ENCODE results near the gene PRR7.

Gene PRR7

DNA sequence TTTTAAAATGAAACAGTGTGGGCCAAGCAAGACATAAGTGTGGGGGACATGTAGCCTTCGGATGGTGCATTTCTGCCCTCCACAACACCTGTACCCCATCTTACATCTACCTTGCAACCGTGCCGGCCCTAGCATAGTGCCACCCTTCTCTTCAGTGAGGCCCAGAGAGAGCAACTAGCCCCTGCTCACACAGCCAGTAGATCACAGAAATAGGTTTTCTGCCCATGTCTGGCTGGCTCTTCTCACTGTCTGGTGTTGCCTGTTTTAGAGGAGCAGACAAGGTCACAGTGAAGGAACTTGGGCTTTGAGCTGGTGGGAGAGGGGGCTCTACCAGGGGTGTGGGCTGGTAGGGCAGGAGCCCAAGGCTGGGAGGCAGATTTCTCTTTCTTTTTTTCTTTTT is 39.6 kb downstream of the PRR7 start:
- no peak for DNase-seq

DNA sequence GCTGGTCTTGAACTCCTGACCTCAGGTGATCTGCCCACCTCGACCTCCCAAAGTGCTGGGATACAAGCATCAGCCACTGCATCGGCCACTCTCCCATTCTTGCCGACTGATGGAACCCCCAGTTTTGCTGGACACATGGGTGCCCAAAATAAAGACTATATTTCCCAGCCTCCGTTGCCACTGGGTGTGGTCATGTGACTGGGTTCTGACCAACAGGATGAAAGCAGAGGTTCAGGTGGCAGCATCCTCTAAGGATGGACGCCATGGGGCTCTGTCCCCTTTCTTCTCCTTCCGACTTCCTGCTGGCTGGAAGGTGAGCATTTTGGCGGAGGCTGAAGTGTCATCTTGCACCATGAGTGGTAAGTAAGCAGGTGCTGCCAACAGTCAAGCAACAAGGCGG is 40.5 kb downstream of the PRR7 start:
- DNase-seq, result no peak

DNA sequence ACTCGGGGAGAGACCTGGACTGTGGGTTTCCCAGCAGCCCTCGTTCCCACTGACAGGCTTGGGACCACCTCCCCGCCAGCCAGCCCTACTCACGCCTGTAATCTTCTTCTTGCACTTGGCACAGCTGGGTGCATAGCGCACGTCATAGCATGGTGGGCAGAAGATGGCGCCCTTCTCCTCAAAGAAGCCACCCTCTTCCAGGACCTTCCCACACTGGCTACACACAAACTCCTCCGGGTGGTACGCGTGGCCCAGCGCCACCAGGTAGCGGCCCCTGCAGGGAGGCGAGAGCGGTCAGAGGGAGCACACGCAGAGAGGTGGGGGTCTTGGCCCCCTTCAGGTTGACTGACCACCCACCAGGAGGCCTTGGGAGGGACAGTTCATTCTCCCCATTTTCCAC is 41.4 kb downstream of the PRR7 start:
- DNase-seq, result peak in 1 of 2 experiments; percentile 21

GRCh38 chr5:177489119-177489716 is 42.6 kb downstream of the PRR7 start:
- DNase-seq, result no peak

DNA sequence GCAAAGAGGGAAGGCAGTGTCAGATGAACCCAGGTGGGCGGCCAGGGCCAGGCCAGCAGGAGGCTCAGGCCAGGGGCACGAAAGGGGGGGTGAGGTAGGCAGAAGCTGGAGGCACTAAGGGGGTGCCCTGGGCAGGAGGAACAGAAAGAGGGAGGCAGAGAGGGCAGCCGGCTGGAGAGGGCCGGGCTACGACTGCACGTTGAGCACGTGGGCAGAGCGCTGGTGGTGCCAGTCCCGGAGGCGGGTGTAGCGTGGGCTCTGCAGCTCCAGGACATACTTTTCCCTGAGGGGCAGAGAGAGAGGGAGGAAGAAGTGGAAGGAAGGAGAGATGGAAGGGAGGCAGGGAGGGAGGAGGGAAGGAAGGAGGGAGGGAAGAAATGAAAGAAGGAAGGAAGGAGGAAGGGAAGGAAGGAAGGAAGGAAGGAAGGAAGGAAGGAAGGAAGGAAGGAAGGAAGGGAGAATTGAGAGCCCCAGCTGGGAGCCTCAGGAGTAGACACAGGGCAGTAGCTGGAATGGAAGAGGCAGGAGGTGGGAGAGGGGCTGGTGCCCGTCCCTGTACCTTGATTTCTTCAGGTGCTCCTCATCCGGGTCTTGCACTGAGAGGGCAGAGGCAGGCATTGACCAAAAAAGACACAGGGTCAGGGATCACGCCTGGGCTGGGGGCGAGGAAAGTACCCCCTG is 43.8 kb downstream of the PRR7 start:
- DNase-seq, result no peak

- no peak for DNase-seq
Measured at GRCh38 chr5:177490992-177491391, 44.4 kb downstream of the PRR7 start.

- no peak for DNase-seq
Measured at GRCh38 chr5:177491429-177491945, 44.9 kb downstream of the PRR7 start.

DNA sequence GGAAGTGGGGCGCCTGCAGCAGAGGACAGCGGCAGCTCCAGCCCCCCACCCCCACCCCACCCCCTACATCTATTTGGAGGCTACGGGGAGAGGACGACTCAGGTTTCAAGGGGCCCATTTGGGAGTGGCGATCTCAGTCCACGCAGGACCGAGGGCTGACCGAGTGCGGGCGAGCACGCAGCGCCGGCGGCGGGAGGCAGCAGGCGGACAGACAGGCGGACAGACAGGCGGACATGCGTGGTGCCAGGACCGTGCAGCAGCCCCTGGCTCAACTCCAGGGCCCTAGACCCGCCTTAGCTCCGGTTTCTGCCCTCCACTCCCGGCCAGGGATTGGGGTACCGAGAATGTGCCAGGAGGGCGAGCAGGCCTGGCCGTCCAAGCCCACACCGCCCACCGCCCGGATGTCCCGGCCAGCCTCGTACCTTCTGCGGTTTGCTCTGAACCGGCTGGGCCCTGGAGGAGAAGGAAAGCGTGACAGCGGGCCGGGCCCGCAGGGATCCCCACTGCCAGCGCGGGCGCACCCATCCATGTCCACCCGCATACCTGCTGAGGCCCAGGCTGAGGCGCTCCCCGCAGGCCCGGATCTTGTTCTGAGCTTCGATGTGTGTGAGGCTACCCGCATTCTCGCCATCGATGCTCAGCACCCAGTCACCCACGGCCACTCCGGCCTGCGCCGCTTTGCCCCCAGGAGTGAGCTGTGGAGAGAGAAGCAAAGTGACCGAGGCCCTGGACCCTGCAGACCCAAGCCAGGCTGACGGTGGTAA is 45.6 kb downstream of the PRR7 start:
- no peak for DNase-seq

GRCh38 chr5:177492841-177493240 is 46.2 kb downstream of the PRR7 start:
- DNase-seq, result no peak

DNA sequence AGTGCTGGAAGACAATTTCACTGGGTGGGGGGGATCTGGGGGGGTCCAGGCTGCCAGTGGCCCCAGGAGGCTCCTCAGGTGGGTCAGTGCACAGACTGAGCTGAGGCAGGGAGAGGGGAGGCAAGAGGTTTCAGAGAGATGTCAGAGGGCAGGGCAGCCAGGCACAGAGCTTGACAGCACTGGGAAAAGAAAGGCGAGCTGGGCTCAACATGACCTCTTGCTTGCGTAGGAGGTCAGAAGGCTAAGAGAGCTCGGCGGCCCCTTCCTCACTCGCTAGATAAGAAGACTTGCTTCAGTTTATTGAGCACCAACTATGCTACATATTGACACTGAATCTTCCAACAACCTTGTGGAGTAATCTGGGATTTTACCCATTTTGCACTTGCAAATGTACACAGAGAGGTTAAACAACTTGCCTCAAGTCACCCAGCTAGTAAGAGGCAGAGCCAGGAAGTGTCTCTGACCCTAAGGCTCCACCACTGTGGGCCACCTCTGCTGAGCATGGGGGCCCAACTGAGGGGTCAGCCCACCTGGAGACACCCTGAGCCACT is 47.3 kb downstream of the PRR7 start:
- DNase-seq, result no peak

GRCh38 chr5:177494346-177495195 is 48.0 kb downstream of the PRR7 start:
- DNase-seq, result peak; percentile 51 to 63

DNA sequence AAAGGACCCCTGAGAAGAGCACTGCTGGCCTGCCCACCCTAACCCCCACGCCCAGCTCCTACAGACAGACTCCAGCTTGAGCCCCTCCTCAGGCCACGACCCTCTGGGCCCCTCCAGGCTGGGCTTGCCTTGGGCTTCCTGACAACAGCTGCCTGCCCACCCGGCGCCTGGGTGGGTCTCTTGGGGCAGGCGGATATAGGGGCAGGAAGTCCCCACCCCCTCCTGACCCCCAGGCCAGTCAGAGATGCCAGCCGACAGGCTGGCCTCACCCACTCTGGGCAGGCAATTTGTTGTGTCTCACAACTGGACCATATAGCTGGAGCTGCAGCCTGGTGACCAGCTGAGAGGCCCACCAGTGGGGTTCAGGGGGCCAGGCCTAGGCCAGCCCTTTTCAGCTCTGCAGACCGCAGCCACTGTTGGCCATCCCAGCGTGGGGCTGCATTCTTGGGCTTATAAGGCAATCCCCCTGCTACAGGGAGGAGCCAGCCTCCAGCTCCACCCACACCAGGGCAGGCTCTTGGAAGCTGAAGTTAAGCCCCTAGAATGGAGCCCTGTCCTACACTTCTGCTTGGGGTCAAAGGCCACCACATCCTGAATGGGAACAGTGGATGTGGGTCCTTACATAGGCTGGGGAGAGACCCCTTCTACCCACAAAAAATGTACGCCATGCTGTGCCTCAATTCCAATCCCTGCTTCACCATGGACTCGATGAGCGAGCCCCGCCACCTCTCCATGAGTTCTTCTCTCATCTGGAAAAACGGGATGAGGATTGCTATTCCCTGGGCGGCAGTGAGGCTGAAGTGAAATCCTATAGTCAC is 48.8 kb downstream of the PRR7 start:
- no peak for DNase-seq

GRCh38 chr5:177496070-177496726 is 49.6 kb downstream of the PRR7 start:
- no peak for DNase-seq

GRCh38 chr5:177496727-177497291 is 50.2 kb downstream of the PRR7 start:
- DNase-seq, result peak; percentile 66 to 71

- DNase-seq, result peak; percentile 93 to 95
Measured at GRCh38 chr5:177497292-177498012, 50.8 kb downstream of the PRR7 start, which contains the start of gene PDLIM7. Gene PDLIM7 (minus strand): TSS chr5:177497604. CDS start chr5:177496512, 1,092 bp downstream.

DNA sequence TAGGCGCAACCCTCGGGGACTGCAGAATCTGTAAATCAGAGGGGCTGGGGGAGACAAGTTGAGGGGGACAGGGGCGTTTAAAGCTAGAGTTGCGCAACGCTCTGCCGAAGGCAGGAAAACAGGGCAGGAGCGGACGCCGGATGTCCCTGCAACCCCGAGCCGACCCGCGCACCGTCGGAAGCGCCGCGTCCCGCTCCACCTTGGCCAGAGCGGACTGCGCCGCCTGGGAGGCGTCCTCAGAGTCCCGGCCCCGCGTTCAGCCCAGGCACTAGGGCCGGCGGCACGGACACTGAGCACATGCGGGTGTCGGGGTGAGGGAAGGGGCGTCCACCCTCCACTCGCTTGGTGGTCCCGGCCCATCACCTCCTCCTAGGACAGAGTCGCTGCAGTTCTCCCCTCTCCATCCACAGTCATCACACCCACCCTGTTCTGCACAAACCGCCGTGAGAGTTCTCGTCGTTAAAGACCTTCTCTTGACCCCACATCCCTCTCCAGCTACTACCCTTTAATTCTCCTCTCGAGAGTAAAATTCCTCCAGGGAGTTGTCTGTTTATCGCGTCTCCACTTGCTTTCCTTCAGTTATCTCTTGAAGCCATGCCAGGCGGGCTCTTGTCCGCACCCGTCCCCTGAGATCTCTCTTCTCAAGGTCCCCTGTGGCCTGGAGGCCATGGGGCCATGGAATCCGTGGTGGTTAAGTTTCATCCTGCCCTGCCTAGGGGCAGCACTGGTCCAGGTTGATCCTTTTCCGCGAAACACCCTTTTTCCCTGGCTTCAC is 51.6 kb downstream of the PRR7 start:
- DNase-seq, result no peak

DNA sequence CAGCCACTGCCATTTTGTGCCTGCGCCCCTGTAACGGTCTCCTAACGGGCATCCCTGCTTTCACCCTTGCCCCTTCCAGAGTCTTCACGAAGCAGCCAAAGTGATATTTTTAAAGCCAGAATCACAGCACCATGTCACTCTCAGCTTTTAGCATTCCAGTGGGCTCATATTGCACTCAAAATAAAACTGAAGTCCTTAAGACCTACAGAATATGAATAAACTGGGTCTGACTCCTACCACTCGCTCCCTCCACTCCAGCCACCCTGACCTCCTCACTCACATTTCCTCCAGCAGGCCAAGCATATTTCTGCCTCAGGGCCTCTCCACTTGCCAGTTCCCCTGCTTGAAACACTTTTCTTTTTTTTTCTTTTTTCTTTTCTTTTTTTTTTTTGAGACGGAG is 53.2 kb downstream of the PRR7 start:
- DNase-seq, result no peak

DNA sequence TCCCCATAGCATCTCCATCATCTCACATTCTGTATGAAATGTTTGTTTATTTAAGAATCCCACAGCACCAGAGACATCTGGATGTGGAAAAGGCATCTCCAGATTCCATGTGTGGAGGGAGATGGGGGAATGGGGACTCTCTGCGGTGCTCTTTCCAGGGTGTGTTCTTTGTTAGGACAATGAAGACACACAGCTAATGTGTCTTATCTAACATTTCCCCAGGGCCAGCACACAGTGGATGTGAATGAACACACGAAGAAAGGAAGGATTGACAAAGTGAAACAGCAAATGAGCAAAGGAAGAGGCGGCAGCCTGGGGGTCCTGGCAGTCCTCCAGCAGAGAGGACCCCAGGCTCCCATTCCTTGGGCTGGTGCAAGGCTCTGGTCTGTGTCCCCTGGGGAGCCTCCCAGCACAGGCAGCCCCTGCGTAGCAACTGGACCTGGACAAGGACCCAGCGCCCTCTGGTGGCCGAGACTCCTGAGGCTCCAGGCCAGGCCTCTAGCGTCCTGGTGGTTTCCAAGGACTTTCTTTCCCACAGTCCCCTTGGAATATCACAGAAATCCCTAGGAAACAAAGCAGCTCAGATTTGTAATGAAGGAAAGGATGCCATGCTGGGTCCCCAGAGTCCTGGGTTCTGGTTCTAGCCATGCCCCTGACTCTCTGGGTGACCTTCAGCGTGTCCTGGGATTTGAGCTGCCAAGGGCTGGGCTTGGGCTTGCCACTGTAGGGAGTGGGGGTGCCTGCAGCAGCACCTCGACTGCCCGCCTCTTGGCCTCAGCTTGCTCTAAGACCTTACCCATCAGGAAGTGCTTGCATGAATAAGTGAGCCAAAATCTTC is 54.3 kb downstream of the PRR7 start:
- peak; percentile 58 to 71 for DNase-seq

Measured in Kasumi-1 (cell line).